HCT116 (cell line): ENCODE data around the gene OSBP2. TPM values are rescaled to one million over a fixed set of nuclear protein-coding genes. Genes with fewer than 3 reads are reported as not detected.

Source experiments
- ATAC-seq: fragments of 200-7000 bp; cut with Tn5 transposase; 2 replicates; pipeline ENCODE4 v1.9.1; 2020; ENCODE audit warnings: mild to moderate bottlenecking, moderate library complexity
- BruUV-seq: library from RNA; stranded (reverse); fragments of 400-500 nt; replicated peaks from 2 replicates; lab custom pipeline; 2021; lab: Mats Ljungman, UMichigan
- CTCF ChIA-PET: fragments of 300-600 bp; sonication (Branson Sonifier 250); formaldehyde crosslinking; loops from one replicate; lab custom pipeline; 2021; ENCODE audit warnings: antibody characterized with exemption; lab: Charles Lee
- POLR2A ChIA-PET: fragments of 300-600, 350-600 bp; sonication (Branson Sonifier 250); formaldehyde crosslinking; loops from one replicate; lab custom pipeline; 2021; ENCODE audit warnings: antibody characterized with exemption; lab: Charles Lee
- RAD21 ChIA-PET, 2 experiments: fragments of 300-600 bp; sonication (Branson Sonifier 250); formaldehyde crosslinking; loops; one replicate each; lab custom pipeline; 2023; ENCODE audit warnings: low total read pairs in 2 of 2; ENCODE audit not compliant: uncharacterized antibody in 2 of 2, unreplicated experiment in 2 of 2, low non-redundant PET in 1 of 2; lab: Charles Lee
- DNase-seq: peaks from one replicate; pipeline ENCODE4 v3.0.0-alpha.2; 2010; ENCODE audit warnings: low read depth, low spot score
- H2AFZ ChIP-seq: fragments of 200-600 bp; shearing (Covaris generic), sonication (generic); 2 replicates; pipeline ENCODE4 v1.6.1; 2017; ENCODE audit warnings: low read depth, mixed run types, mixed read lengths, antibody characterized with exemption, low read length; ENCODE audit not compliant: poor library complexity, severe bottlenecking
- H3K27ac ChIP-seq: 2 replicates; pipeline ENCODE4 v1.5.1; 2012; ENCODE audit warnings: low read depth, low read length
- H3K27me3 ChIP-seq: fragments of 200-600 bp; sonication (generic); 2 replicates; pipeline ENCODE4 v1.6.1; 2016; ENCODE audit warnings: mixed run types, low read length, mixed read lengths; ENCODE audit not compliant: insufficient read depth
- H3K36me3 ChIP-seq, 2 experiments: fragments of 200-500 bp in 1 of 2; fragments of 200-600 bp in 1 of 2; sonication (Bioruptor generic) in 1 of 2; sonication (generic) in 1 of 2; 2 replicates each; pipeline versions ENCODE4 v1.5.1 to v1.6.1; 2014 to 2016; ENCODE audit warnings: low read length in 2 of 2, inconsistent platforms in 1 of 2, mixed read lengths in 1 of 2, mixed run types in 1 of 2; ENCODE audit not compliant: insufficient read depth in 2 of 2, control insufficient read depth in 1 of 2
- H3K4me1 ChIP-seq, 2 experiments: fragments of 200-600 bp in 1 of 2; sonication (generic) in 1 of 2; 2 replicates each; pipeline versions ENCODE4 v1.5.1 to v1.6.1; 2012 to 2017; ENCODE audit warnings: low read length in 2 of 2, inconsistent platforms in 1 of 2, mild to moderate bottlenecking in 1 of 2, mixed read lengths in 1 of 2, mixed run types in 1 of 2, moderate library complexity in 1 of 2; ENCODE audit not compliant: insufficient read depth in 2 of 2, control insufficient read depth in 1 of 2
- H3K4me2 ChIP-seq: fragments of 200-600 bp; sonication (generic); 2 replicates; pipeline ENCODE4 v1.6.1; 2017; ENCODE audit warnings: mixed run types, low read length, mixed read lengths
- H3K4me3 ChIP-seq, 2 experiments: fragments of 200-600 bp in 1 of 2; sonication (generic) in 1 of 2; replicated peaks in 1 of 2; 2 replicates each; pipeline ENCODE4 v1.5.1; 2011 to 2016; ENCODE audit warnings: low read length in 2 of 2, control low read depth in 1 of 2, low read depth in 1 of 2, mild to moderate bottlenecking in 1 of 2, mixed read lengths in 1 of 2, mixed run types in 1 of 2
- H3K79me2 ChIP-seq: fragments of 200-600 bp; sonication (generic); 2 replicates; pipeline ENCODE4 v1.6.1; 2017; ENCODE audit warnings: mild to moderate bottlenecking, mixed run types, low read length, moderate library complexity, mixed read lengths; ENCODE audit not compliant: insufficient read depth
- H3K9ac ChIP-seq: fragments of 200-600 bp; sonication (generic); 2 replicates; pipeline ENCODE4 v1.6.1; 2016; ENCODE audit warnings: low read length, mixed read lengths
- H3K9me2 ChIP-seq: fragments of 200-600 bp; sonication (generic), shearing (Covaris generic); 2 replicates; pipeline ENCODE4 v1.6.1; 2017; ENCODE audit warnings: mixed run types, mild to moderate bottlenecking, moderate library complexity; ENCODE audit not compliant: insufficient read depth
- H3K9me3 ChIP-seq, 2 experiments: fragments of 200-500 bp in 1 of 2; fragments of 200-600 bp in 1 of 2; sonication (Bioruptor generic) in 1 of 2; sonication (generic) in 1 of 2; 2 replicates each; pipeline ENCODE4 v1.6.1; 2014 to 2017; ENCODE audit warnings: low read length in 2 of 2, mixed read lengths in 2 of 2, inconsistent platforms in 1 of 2, low read depth in 1 of 2, mild to moderate bottlenecking in 1 of 2, mixed run types in 1 of 2, moderate library complexity in 1 of 2; ENCODE audit not compliant: control insufficient read depth in 1 of 2, insufficient read depth in 1 of 2
- H4K20me1 ChIP-seq: fragments of 200-600 bp; sonication (generic), shearing (Covaris generic); 2 replicates; pipeline ENCODE4 v1.6.1; 2017; ENCODE audit warnings: mixed run types, mild to moderate bottlenecking, moderate library complexity; ENCODE audit not compliant: insufficient read depth
- ATF3 ChIP-seq: IDR thresholded peaks from 2 replicates; pipeline ENCODE4 v1.6.1; 2012
- CTCF ChIP-seq, 3 experiments: fragments of 200-600 bp in 1 of 3; sonication (generic) in 1 of 3; IDR thresholded peaks in 2 of 3; conservative IDR thresholded peaks in 1 of 3; 2 replicates each; pipeline ENCODE4 v1.5.1; 2012 to 2017; ENCODE audit warnings: low read depth in 2 of 3, low read length in 2 of 3, antibody characterized with exemption in 1 of 3, borderline replicate concordance in 1 of 3, control low read depth in 1 of 3, mild to moderate bottlenecking in 1 of 3, mixed read lengths in 1 of 3, mixed run types in 1 of 3, moderate library complexity in 1 of 3; ENCODE audit not compliant: insufficient read depth in 1 of 3
- FOSL1 ChIP-seq: IDR thresholded peaks from 2 replicates; pipeline ENCODE4 v1.6.1; 2012; ENCODE audit warnings: low read depth
- POLR2A ChIP-seq: IDR thresholded peaks from 2 replicates; pipeline ENCODE4 v1.7.0; 2011; ENCODE audit warnings: borderline replicate concordance; ENCODE audit not compliant: insufficient read depth, insufficient read length; ENCODE audit errors: extremely low read depth
- POLR2AphosphoS5 ChIP-seq: IDR thresholded peaks from 2 replicates; pipeline ENCODE4 v1.6.1; 2011; ENCODE audit warnings: mild to moderate bottlenecking, low read depth, low read length, moderate library complexity
- SIN3A ChIP-seq: IDR thresholded peaks from 2 replicates; pipeline ENCODE4 v1.6.1; 2012; ENCODE audit warnings: low read depth
- SRF ChIP-seq: IDR thresholded peaks from 2 replicates; pipeline ENCODE4 v1.6.1; 2012; ENCODE audit warnings: low read depth
- ZBTB33 ChIP-seq: IDR thresholded peaks from 2 replicates; pipeline ENCODE4 v1.6.1; 2011; ENCODE audit warnings: mild to moderate bottlenecking, low read length, moderate library complexity; ENCODE audit not compliant: insufficient replicate concordance; ENCODE audit errors: extremely low read depth
- ZNF274 ChIP-seq: fragments of 200-500 bp; sonication (Bioruptor generic); IDR thresholded peaks from 2 replicates; pipeline ENCODE4 v1.6.1; 2014; ENCODE audit warnings: mild to moderate bottlenecking, low read depth, low read length, inconsistent platforms
- intact Hi-C: fragments of 100-400 bp; cut with micrococcal nuclease; formaldehyde crosslinking; loops from 2 replicates; pipeline ENCODE4 v1.10.0; 2022
- total RNA-seq: library from RNA; stranded (reverse); gene quantifications from one replicate; pipeline ENCODE4 v1.2.1, GENCODE V29; 2021; ENCODE audit not compliant: unreplicated experiment
- TF ChIP-seq, protein P1 (sequence below): IDR thresholded peaks from 2 replicates; pipeline ENCODE4 v1.6.1; 2012
- TF ChIP-seq, protein P2 (sequence below): IDR thresholded peaks from 2 replicates; pipeline ENCODE4 v1.6.1; 2012; ENCODE audit warnings: low read depth

OSBP2 gene
- total RNA-seq, 1 experiment from 2014 or later = 12.9 TPM

DNA sequence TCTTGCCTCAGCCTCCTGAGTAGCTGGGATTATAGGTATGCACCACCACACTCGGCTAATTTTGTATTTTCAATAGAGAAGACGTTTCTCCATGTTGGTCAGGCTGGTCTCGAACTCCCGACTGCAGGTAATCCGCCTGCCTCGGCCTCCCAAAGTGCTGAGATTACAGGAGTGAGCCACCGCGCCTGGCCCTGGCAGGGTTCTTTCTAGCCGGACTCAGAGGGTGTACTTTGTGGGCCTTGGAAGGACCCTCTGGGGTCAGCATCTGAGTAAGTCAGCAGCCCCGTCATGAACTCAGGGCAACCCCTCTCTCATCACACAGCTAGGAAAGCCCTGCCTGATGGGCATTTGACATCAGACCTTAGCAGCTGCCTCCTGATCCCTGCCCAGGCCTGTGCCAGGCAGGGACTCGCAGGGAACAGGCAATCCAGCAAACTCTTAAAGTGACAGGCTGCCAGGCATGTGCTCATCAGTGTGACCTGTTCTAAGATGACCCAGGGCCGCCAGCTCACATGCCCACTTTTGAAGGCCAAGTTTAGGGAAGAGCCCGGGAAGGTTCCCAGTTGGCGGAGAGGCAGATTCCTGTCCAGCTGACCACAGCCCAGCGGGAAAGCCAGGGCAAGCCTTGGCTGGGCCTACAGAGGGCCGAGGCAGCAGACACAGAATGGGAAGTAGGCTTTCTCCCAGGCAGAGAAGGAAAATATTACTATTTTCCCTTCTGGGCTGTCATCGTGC is 181.0 kb downstream of the OSBP2 start (continued):
- TF ChIP-seq, protein P1, sequence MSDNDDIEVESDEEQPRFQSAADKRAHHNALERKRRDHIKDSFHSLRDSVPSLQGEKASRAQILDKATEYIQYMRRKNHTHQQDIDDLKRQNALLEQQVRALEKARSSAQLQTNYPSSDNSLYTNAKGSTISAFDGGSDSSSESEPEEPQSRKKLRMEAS = no peak
- TF ChIP-seq CTCF (IDR thresholded peaks at IDR 0.05 in 2 of 3, conservative IDR thresholded peaks at IDR 0.05 in 1 of 3; ENCODE audit: borderline replicate concordance in 1 of 3, insufficient read depth in 1 of 3, low read depth in 2 of 3, low read length in 2 of 3) = no peak

DNA sequence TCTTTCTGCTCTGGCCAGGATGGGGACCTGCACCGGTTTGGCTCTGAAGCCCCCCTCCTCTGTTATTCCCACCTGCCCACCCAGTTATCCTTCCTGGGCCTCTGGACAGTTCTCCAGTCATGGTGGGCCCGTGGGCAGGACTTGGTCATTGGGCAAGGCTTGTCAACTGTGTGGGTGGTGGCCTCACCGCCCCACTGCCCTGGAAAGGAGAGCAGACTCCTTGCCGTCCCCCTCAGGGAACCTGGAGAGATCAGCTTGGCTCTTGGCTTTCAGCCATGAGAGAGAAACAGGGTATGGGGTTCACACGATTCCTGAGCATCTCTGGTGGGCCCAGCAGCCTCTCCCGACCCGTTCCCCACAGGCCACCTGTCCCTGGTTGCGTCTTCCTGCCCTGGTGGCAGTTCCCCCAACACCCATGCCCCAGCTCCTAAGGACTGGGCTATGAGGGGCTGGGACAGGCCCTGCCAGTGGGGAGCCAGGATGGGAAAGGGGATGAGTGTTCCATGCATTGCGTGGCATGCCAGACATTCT is 181.6 kb downstream of the OSBP2 start:
- Histone ChIP-seq H4K20me1 (no peaks in the 10 kb centered on the region), H3K27me3 (no peaks in the 10 kb centered on the region), H3K9ac (no peak overlapping the region), H3K4me3 (no peak overlapping the region), H3K36me3 (no peaks in the 10 kb centered on the region), H3K4me2 (no peak overlapping the region), H2AFZ (no peak overlapping the region), H3K9me2 (no peaks in the 10 kb centered on the region), H3K9me3 (no peaks in the 10 kb centered on the region), H3K4me1 (peaks cover 0 to under 1% of the 10 kb centered on the region in 2 experiments; a peak in 1 of 4 replicates), H3K79me2 (no peaks in the 10 kb centered on the region), H3K27ac (no peak overlapping the region)
- intact Hi-C loops = no loop called here
- CTCF ChIA-PET = no interaction called here
- DNase-seq (no peak), ATAC-seq (no peak)
- POLR2A ChIA-PET = no interaction called here
- RAD21 ChIA-PET = no interaction called here
- no TSS peak for BruUV-seq
- TF ChIP-seq CTCF (IDR thresholded peaks at IDR 0.05 in 2 of 3, conservative IDR thresholded peaks at IDR 0.05 in 1 of 3; ENCODE audit: borderline replicate concordance in 1 of 3, insufficient read depth in 1 of 3, low read depth in 2 of 3, low read length in 2 of 3) (no peak), SRF (no peak), POLR2A (no peak), ZBTB33 (no peak), ATF3 (no peak), ZNF274 (no peak), POLR2AphosphoS5 (no peak), SIN3A (no peak), FOSL1 (no peak)
- TF ChIP-seq, protein P2, sequence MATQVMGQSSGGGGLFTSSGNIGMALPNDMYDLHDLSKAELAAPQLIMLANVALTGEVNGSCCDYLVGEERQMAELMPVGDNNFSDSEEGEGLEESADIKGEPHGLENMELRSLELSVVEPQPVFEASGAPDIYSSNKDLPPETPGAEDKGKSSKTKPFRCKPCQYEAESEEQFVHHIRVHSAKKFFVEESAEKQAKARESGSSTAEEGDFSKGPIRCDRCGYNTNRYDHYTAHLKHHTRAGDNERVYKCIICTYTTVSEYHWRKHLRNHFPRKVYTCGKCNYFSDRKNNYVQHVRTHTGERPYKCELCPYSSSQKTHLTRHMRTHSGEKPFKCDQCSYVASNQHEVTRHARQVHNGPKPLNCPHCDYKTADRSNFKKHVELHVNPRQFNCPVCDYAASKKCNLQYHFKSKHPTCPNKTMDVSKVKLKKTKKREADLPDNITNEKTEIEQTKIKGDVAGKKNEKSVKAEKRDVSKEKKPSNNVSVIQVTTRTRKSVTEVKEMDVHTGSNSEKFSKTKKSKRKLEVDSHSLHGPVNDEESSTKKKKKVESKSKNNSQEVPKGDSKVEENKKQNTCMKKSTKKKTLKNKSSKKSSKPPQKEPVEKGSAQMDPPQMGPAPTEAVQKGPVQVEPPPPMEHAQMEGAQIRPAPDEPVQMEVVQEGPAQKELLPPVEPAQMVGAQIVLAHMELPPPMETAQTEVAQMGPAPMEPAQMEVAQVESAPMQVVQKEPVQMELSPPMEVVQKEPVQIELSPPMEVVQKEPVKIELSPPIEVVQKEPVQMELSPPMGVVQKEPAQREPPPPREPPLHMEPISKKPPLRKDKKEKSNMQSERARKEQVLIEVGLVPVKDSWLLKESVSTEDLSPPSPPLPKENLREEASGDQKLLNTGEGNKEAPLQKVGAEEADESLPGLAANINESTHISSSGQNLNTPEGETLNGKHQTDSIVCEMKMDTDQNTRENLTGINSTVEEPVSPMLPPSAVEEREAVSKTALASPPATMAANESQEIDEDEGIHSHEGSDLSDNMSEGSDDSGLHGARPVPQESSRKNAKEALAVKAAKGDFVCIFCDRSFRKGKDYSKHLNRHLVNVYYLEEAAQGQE = no peak
